Heart left ventricle (tissue), 16 donors: Measurements from ENCODE around the gene ANXA11. TPM values are rescaled to one million over a fixed set of nuclear protein-coding genes. Genes with fewer than 3 reads are reported as not detected.

Experiments
- ATAC-seq, 4 donors: fragments of 200-7000 bp; cut with Tn5 transposase; one replicate each; pipeline ENCODE4 v1.9.1; 2020 to 2022; ENCODE audit warnings: moderate library complexity in 4 of 4, mild to moderate bottlenecking in 3 of 4, moderate number of reproducible peaks in 1 of 4
- DNase-seq, 5 donors: peaks; one replicate each; pipeline ENCODE4 v3.0.0-alpha.2; 2020
- H3K27ac ChIP-seq, 12 donors: fragments of 200-600 bp; sonication (generic) in 4 of 12; one replicate each; pipeline versions ENCODE4 v1.5.0 to v1.8.0; 2016 to 2022; ENCODE audit warnings: mild to moderate bottlenecking in 2 of 12
- H3K27me3 ChIP-seq, 9 donors: fragments of 200-600 bp; sonication (generic) in 2 of 9; one replicate each; pipeline versions ENCODE4 v1.5.1 to v1.8.0; 2016 to 2022; ENCODE audit warnings: mild to moderate bottlenecking in 3 of 9
- H3K36me3 ChIP-seq, 9 donors: fragments of 200-600 bp; sonication (generic) in 2 of 9; one replicate each; pipeline versions ENCODE4 v1.5.0 to v1.8.0; 2018 to 2022; ENCODE audit warnings: mild to moderate bottlenecking in 2 of 9
- H3K4me1 ChIP-seq, 12 donors: fragments of 200-600 bp; sonication (generic) in 4 of 12; one replicate each; pipeline versions ENCODE4 v1.5.0 to v1.8.0; 2016 to 2022; ENCODE audit warnings: mild to moderate bottlenecking in 3 of 12
- H3K4me3 ChIP-seq, 12 donors: fragments of 200-600 bp; sonication (generic) in 4 of 12; one replicate each; pipeline versions ENCODE4 v1.5.0 to v1.8.0; 2017 to 2022; ENCODE audit warnings: mild to moderate bottlenecking in 9 of 12, moderate library complexity in 4 of 12
- H3K9me3 ChIP-seq, 12 donors: fragments of 200-600 bp; sonication (generic) in 4 of 12; one replicate each; pipeline versions ENCODE4 v1.5.0 to v1.8.0; 2016 to 2022; ENCODE audit warnings: mild to moderate bottlenecking in 1 of 12
- CTCF ChIP-seq, 12 donors: fragments of 200-600 bp; sonication (generic) in 4 of 12; IDR thresholded peaks; one replicate each; pipeline versions ENCODE4 v1.5.0 to v1.8.0; 2018 to 2022; ENCODE audit warnings: antibody characterized with exemption in 12 of 12, mild to moderate bottlenecking in 5 of 12
- POLR2A ChIP-seq, 2 donors: fragments of 450-650 bp; IDR thresholded peaks; one replicate each; pipeline ENCODE4 v1.6.1; 2017; ENCODE audit warnings: antibody characterized with exemption in 2 of 2, mild to moderate bottlenecking in 2 of 2, moderate library complexity in 2 of 2
- WGBS, 4 donors: extraction: QIAGEN DNeasy Blood & Tissue Kit in 2 of 4; methylation state at CpG; one replicate each; pipeline versions ENCODE4 v1.1.5 to v1.1.7; 2013 to 2018; 5-methylcytosine and 5-hydroxymethylcytosine counted together
- intact Hi-C, 10 donors: fragments of 100-400 bp; cut with DNase I; formaldehyde crosslinking; loops; one replicate each; pipeline versions ENCODE4 v1.11.1 to v1.14.2; 2022
- polyA plus RNA-seq, 2 donors: library from polyadenylated mRNA; stranded (reverse); fragments of 200-250 nt; gene quantifications; one replicate each; pipeline ENCODE4 v1.2.3, GENCODE V29; 2013
- total RNA-seq, 9 donors: library from RNA; depleted of rRNA in 2 of 9; stranded (reverse); fragments of >200 nt in 2 of 9; fragmentation: NEBNext Ultra II Directional in 3 of 9; extraction: Animal tissue kit (Norgen Biotek cat#: 25700) in 3 of 9; gene quantifications; one replicate each; pipeline versions ENCODE4 v1.1.0 to v1.2.4, GENCODE V29; 2016 to 2023
- donor health status: ischemic (EF 13 %, LVEDD 7.1; RV severe dilation, severe dysfunction).
- donor health status: healthy with polysubstance abuse.
- donor health status: DM: no; HTN: yes; CAD: no.
- donor health status: DM: no; HTN: no; CAD: no.
- donor health status: ischemic (EF 25% LVEDD 6.9; RV normal size, moderate dysfunction).
- donor health status: ischemic (EF 25% LVEDD 5.7; RV mildly dilated, moderate dysfunction).
- donor health status: healthy.
- donor health status: DM: yes; HTN: yes; CAD: no.
- donor health status: ischemic (EF 35%, LVEDD 5.7; RV mildly dilated, moderate dysfunction).
- donor health status: nonischemic (EF 11% LVEDD 7.7; RV severe dilation, severe dysfunction).
- donor health status: DM: yes; HTN: yes; CAD: no.
- donor health status: PGD.
- donor health status: ischemic (EF 29% LVEDD 5.4; RV normal size, mild dysfunction).
- donor health status: nonischemic (EF 23%, LVEDD 6.1; RV moderate dilation, normal function).

Gene ANXA11
- total and polyA plus RNA-seq, 11 donors = 152 to 487 (median 368) TPM

GRCh38 chr10:80195046-80195574 is 10.2 kb downstream of the ANXA11 start:
- peak overlapping the region in 11 of 12 donors; percentile 22 to 100 (median 99) for H3K27ac ChIP-seq
- H3K27me3 ChIP-seq = no peaks in the 10 kb centered on the region
- ATAC-seq = no peak
- H3K4me3 ChIP-seq = no peak overlapping the region
- H3K4me1 ChIP-seq = peaks cover 13 to 96% (median 85%) of the 10 kb centered on the region in 12 donors
- intact Hi-C loops = no loop called here
- peaks cover 0 to 9% (median 0%) of the 10 kb centered on the region in 12 donors for H3K9me3 ChIP-seq
- TF ChIP-seq CTCF (IDR thresholded peaks at IDR 0.05) (no peak), POLR2A (IDR thresholded peaks at IDR 0.05) (no peak)
- DNase-seq = no peak
- 50 to 78% (median 67%) methylated on average over 4 of the region's 4 CpGs for WGBS, 4 donors
- H3K36me3 ChIP-seq = peaks cover 0 to 12% (median 0%) of the 10 kb centered on the region in 9 donors

- WGBS, 4 donors = 36 to 56% (median 51%) methylated on average over 9 to 11 of the region's 11 CpGs
- H3K27ac ChIP-seq = peak overlapping the region in 11 of 12 donors; percentile 22 to 100 (median 99)
Measured at GRCh38 chr10:80194373-80195045, 10.8 kb downstream of the ANXA11 start.

GRCh38 chr10:80192553-80192952 is 12.8 kb downstream of the ANXA11 start:
- Histone ChIP-seq H3K9me3 (peaks cover 0 to 9% (median 0%) of the 10 kb centered on the region in 12 donors), H3K4me1 (peaks cover 11 to 98% (median 81%) of the 10 kb centered on the region in 12 donors), H3K27ac (peak overlapping the region in 1 of 12 donors; percentile 22), H3K36me3 (peaks cover 0 to 12% (median 0%) of the 10 kb centered on the region in 9 donors), H3K27me3 (no peaks in the 10 kb centered on the region), H3K4me3 (no peak overlapping the region)
- no peak for DNase-seq
- TF ChIP-seq CTCF (IDR thresholded peaks at IDR 0.05) (no peak), POLR2A (IDR thresholded peaks at IDR 0.05) (no peak)
- intact Hi-C loops = no loop called here
- ATAC-seq = no peak

More at GRCh38 chr10:80194373-80195045, 10.8 kb downstream of the ANXA11 start:
- H3K4me1 ChIP-seq = peaks cover 12 to 98% (median 81%) of the 10 kb centered on the region in 12 donors
- peaks cover 0 to 9% (median 0%) of the 10 kb centered on the region in 12 donors for H3K9me3 ChIP-seq
- TF ChIP-seq CTCF (IDR thresholded peaks at IDR 0.05) (no peak), POLR2A (IDR thresholded peaks at IDR 0.05) (no peak)
- H3K36me3 ChIP-seq = peaks cover 0 to 12% (median 0%) of the 10 kb centered on the region in 9 donors
- no peak overlapping the region for H3K4me3 ChIP-seq
- intact Hi-C loops = no loop called here
- ATAC-seq (no peak), DNase-seq (no peak)
- no peaks in the 10 kb centered on the region for H3K27me3 ChIP-seq

GRCh38 chr10:80191589-80192270 is 13.6 kb downstream of the ANXA11 start:
- peaks cover 0 to 9% (median 0%) of the 10 kb centered on the region in 12 donors for H3K9me3 ChIP-seq
- ATAC-seq = no peak
- TF ChIP-seq POLR2A (IDR thresholded peaks at IDR 0.05) (no peak), CTCF (IDR thresholded peaks at IDR 0.05) (no peak)
- WGBS, 4 donors = 69 to 73% (median 70%) methylated on average over 14 to 16 of the region's 16 CpGs
- peak in 1 of 5 donors; percentile 60 for DNase-seq
- peaks cover 0 to 12% (median 0%) of the 10 kb centered on the region in 9 donors for H3K36me3 ChIP-seq
- peaks cover 10 to 98% (median 81%) of the 10 kb centered on the region in 12 donors for H3K4me1 ChIP-seq
- H3K27ac ChIP-seq = peak overlapping the region in 4 of 12 donors; percentile 22 to 46 (median 41)
- no peaks in the 10 kb centered on the region for H3K27me3 ChIP-seq
- no peak overlapping the region for H3K4me3 ChIP-seq
- intact Hi-C loops = no loop called here
